Medulla oblongata (tissue), 1 donor: ENCODE results near the gene PIGU.
A peak's percentile ranks its signal among the peaks of the same experiment; 100 is the strongest.
"Not testable (repeated sequence)": the region's sequence is repeated elsewhere in the genome, so short reads cannot be mapped to it uniquely, and the experiment has no call there.

Experiments used
- DNase-seq: peaks from one replicate; pipeline ENCODE4 v3.0.0-alpha.2; 2015; ENCODE audit errors: extremely low spot score

PIGU gene

DNA sequence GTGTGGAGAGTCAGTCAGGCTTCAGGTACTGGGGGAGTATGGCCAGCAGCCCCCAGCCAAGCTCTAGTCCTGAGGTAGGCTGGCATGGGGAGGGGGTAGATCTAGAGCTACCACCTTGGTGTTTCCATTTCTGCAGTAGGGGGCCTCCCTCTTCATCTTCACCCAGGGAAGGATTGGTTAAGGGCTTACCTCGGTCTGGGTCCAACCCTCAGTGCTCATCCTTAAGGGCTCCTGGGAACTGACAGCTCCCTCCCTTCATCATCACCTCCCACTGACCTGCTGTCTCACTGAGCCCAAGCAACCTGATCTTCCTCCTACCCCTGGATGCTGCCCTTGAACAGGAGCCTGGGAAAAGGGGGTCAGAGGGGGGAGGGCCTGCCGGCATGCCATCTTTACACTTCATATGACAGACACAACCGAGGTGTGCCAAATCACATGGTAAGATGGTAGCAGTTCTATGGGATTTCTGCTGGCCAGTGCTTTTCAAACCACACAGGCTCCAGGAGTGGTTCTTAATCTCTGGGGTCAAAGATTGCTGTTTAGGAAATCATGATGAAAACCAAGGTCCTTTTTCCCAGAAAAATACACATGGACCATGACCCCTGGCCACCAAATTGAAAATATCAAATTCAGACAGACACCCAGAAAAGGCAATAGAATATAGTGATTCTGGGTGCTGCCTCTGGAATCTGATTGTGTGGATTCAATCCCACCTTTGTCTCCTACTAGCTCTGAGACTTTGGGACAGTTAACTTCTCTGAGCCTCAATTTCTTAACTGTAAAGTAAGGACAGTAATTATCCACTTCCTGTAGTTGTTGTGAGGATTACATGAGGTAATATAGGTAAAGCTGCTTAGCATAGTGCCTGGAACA is 30.3 kb upstream of the PIGU start:
- no peak for DNase-seq

DNA sequence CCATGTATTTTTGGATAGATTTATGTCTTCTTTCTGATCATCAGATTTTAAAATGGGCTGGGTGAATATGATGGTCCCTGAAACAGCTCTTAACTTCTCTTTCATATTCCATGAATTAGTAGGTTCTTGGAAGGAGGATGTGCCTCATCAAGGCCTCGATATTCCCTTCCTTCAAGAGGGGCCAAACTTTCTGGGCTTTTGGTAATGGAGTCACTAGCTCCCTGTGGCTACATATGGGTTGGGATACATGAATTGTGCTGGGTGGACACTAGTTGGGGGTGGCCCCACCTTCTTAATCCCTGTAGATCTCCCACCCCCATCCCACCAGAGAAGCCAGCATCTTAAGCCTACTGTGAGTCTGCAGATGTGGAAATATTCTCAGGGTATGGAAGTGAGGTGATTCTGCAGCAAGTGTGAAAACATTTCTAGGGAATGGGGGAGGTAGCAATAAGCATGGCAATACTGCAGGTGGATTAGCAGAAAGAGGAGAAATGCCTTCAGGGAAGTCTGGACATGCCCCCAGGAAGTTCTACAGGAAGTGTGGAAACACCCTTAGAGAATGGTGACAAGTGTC is 29.5 kb upstream of the PIGU start:
- no peak for DNase-seq

DNA sequence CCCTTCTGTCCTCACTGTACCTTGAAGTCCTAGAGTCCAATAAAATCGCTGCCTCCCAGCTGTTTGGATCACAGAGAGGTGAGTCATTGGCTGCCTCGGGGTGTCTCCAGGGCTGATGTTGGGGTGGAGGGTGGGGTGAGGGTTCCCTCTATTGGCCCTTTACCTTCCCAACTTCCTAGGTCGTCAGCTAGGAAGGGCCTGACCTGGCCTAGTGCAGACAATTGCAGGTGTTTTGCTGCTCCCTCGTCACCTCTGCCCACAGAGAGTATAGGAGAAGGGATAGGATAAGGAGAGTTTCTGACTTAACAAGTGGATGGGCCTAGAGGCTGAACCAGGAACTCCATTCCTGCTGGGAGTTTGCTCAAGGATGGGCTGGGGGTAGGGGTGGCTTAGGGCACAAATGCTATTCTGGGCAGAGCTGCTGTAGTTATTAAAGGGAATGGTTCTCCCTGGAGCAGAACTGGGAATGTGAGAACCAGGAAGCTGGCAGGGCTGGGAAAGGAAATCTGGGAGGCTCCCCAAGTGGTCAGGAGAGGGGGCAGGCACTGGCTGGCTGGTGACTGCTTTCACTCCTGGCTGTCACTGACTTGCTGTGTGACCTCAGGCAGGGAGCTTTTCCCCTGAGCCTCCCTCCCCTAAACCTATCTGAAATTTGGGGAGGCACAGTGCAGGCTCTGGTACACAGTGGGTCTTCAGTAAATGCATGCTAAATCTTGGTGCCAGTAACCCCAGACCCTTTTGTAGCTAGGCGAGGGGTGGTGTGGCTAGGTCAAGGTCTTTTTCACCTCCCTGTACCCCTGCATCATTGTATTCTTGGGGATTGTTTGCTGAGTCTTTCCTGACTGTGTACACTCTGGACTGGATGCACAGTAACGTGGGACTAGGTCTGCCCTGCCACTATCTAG is 28.8 kb upstream of the PIGU start:
- DNase-seq: peak; percentile 67

DNA sequence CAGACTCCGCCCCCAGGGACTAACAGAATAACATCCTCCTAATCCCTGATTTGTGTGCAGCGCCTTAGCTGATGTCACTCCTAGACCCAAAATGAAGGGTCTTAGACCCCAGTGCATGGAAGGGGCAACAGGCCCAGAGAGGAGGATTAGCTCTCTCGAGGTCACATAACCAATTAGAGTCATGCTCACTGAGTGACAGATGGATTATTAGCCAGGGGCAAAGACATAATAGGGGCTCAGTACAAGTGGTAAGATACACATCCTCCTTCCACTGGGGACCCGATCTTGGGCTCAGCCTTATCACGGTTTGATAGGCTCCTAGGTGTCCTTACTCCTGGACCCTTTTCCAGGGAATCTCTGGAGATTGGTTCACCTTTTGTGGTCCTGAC is 28.1 kb upstream of the PIGU start:
- no peak for DNase-seq

GRCh38 chr20:34704177-34705007 is 27.5 kb upstream of the PIGU start, which contains the start of gene TP53INP2:
TP53INP2 (plus strand) TSS chr20:34704344; CDS start chr20:34708740, 4,396 bp downstream.
- peak; percentile 95 for DNase-seq

DNA sequence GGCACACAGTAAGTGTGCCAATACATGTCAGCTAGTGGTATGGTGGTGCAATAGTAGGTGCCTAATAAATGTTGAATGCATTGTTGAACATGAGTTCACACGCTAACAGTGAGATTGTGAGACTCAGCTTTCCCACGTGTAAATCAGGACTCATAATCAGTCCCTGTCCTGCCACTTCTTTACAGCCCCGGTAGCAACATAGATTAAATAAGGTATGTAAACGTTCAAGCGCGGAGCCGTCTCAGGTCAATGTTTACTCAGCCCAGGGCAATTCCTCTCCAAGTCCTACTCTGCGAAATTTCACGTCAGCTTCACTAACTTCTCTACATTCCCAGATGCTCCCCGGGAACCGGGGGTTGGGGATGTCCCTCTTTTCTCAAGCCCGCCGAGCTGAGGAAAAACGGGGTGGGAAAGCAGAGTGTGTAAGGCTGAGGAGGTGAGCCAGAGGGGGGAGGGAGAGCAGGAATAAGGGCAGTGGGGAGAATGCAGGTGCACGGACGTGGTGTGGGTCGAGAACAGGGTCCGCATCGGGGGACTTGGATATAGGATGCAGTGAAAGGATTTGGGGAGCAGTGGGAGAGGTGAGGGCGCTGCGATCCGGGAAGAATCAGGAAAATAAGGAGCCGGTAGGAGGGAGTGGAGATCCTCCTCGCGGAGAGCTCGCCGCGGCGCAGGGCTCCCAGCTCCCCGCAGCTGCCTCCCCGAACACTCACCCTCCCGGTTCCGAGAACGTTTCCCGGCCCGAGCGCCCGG is 26.7 kb upstream of the PIGU start:
- DNase-seq: peak; percentile 46

DNA sequence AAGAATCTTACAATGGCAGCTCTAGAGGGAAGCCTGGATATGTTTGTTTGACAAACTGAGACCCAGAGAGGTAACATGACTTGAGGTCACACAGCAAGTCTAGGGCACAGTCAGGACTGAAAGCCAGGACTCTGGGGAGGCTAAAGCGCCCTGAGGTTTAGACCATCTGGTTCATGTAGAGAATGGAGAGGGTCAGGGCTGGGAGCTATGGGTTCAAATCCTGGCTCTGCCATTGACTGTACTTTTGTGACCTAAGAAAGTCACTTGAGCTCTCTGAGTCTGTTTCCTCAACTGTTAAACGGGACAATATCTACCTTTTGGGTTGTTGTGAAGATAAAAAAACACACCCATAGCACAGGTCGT is 26.1 kb upstream of the PIGU start:
- no peak for DNase-seq

DNA sequence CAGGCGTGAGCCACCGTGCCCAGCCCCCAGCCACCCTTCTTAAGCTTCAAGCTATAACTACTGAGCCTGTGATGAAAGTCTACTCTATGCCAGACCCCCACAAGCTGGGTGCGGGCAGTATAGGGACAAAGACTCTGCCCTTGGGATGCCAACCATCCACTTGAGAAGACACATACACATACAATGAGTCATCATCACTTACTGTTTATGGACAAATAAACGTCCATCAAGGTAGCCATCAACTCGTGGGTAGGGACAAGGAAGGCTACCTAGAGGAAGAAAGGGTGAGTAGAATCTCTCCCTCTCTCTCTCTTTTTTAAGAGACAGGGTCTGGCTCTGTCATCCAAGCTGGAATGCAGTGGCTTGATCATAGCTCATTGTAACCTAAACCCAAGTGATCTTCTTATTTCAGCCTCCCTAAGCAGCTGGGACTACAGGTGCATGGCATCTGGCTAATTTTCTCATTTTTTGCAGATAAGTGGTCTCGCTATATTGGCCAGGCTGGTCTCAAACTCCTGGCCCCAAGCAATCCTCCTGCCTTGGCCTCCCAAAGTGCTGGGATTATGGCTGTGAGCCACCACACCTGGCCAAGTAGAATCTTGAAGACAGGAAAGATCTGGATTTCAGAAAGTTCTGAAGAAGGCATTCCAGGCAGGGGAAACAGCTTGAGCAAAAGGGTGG is 24.7 kb upstream of the PIGU start:
- no peak for DNase-seq

DNA sequence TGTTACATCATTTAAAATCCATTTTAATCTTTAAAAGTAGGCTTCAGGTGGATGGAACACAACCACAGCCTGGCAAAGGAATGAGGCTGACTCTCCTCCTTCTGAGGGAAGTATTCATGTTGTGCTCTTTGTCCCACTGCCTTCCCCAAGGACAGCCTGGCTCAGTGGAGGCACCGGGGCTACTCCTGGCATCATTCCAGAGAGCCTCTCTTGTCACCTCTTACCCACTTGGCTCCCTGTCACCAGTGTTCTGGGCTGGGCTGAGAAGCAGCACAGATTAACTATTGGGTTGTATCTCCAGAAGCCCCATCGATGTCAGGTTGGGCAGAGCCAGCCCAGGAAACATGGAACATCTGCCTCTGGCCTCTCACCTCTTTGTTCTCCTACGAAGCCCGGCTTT is 16.5 kb upstream of the PIGU start:
- no peak for DNase-seq

DNA sequence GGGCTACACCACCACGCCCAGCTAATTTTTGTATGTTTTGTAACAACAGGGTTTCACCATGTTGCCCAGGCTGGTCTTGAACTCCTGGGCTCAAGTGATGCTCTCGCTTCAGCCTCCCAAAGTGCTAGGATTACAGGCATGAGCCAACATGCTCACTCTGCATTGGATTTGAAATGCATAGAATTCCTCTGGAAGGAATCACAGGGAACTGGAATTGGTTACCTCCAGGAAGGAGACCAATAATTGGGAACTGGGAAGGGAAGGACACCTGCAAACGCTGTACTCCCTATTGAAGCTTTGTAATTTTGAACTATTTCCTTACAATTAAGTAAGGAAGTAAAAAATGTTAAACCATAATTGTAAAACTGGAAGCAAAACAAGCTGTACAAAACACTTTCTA is 14.9 kb upstream of the PIGU start:
- no peak for DNase-seq

- DNase-seq: no peak
Measured at GRCh38 chr20:34689486-34689885, 12.6 kb upstream of the PIGU start.

GRCh38 chr20:34683667-34684066 is 6.8 kb upstream of the PIGU start:
- no peak for DNase-seq

DNA sequence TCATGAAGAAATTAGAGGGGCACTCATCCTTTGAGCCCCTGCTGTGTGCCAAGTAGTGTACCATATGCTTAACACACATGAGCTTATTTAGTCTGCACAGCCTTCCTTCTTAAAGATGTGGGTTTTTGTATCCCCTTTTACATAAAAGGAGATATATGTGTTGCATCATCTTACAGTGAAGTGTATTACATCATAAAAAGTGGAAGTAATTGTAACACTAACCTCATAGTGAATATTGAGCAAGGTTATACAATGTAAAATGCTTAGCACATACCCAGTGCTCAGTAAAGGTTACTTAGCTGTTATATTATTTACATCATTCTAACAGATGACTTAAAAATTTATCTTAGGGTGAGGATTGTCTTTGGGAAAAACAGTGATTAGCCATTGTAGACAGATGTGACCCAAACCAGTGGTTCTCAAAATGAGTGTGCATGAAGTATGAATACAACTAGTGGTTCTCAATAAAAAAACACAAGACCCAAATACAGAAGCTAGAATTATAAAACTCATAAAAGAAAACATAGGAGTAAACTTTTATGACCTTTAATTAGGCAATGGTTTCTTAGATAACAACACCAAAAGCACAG is 3.8 kb upstream of the PIGU start:
- no peak for DNase-seq

GRCh38 chr20:34675993-34676641 is 775 bp downstream of the PIGU start:
- DNase-seq: no peak

GRCh38 chr20:34675561-34675960 is 1.3 kb downstream of the PIGU start:
- DNase-seq: no peak

- no peak for DNase-seq
Measured at GRCh38 chr20:34673412-34673811, 3.5 kb downstream of the PIGU start.

GRCh38 chr20:34669094-34669493 is 7.8 kb downstream of the PIGU start:
- no peak for DNase-seq

- DNase-seq: not testable (repeated sequence)
Measured at GRCh38 chr20:34664751-34665150, 12.1 kb downstream of the PIGU start.

GRCh38 chr20:34663213-34663943 is 13.5 kb downstream of the PIGU start:
- no peak for DNase-seq
